ENCODE measurements around the gene ALDH1L2.

ALDH1L2 gene

DNA sequence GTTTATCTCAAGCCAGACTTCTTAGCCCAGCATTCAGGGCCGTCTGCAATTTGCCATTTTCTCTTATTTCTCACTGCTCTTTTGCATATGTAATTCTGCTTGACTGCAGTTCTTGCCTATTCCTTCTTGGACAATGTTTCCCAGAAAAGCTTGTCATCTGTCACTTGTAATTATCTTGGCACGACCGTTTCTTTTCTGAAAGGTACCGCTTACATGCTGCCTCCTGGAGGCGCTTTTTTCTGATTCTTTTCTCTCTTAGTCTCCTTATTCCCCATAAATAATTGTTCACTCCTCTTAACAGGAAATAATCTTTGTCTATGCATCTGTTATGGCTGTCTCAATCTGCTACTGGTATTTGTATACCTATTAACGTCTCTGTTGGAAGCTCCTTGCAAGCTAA, 1.2 kb upstream of the ALDH1L2 start:
- intact Hi-C loops (cut with DNase I) = no loop called here
- DNase-seq = no peak

DNA sequence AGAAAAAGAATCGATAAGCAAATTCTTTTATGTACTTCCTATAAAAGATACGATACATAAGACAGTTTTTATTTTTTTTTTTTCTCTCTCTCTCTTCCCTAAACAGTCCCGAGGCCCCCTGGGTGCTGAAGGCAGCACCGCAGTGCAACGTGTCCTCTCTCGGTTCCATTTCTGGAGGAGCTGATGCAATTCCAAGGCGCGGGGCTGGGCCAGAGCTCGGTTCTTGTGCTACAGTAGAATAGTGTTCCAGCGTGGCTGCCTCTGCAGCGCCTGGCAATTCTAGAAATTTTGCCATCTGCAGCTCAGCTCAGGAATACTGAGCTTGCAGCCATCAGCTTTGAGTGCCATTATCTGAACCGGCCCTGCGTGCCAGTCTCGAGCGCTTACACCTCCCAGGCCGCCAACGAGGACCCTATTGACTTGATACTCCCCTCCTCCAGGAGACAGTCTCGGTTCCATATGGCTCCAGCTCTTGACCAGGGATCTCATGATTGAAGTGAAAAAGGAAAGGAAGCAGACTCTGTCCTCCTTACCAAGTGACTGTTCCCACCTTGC, 630 bp downstream of the ALDH1L2 start:
- peak; percentile 40 to 96 (median 70) for DNase-seq
- intact Hi-C loops (cut with DNase I) = no loop called here

- no peak for DNase-seq
- intact Hi-C loops (cut with DNase I) = no loop called here
Measured at GRCh38 chr12:105083031-105083430, 1.2 kb downstream of the ALDH1L2 start.

DNA sequence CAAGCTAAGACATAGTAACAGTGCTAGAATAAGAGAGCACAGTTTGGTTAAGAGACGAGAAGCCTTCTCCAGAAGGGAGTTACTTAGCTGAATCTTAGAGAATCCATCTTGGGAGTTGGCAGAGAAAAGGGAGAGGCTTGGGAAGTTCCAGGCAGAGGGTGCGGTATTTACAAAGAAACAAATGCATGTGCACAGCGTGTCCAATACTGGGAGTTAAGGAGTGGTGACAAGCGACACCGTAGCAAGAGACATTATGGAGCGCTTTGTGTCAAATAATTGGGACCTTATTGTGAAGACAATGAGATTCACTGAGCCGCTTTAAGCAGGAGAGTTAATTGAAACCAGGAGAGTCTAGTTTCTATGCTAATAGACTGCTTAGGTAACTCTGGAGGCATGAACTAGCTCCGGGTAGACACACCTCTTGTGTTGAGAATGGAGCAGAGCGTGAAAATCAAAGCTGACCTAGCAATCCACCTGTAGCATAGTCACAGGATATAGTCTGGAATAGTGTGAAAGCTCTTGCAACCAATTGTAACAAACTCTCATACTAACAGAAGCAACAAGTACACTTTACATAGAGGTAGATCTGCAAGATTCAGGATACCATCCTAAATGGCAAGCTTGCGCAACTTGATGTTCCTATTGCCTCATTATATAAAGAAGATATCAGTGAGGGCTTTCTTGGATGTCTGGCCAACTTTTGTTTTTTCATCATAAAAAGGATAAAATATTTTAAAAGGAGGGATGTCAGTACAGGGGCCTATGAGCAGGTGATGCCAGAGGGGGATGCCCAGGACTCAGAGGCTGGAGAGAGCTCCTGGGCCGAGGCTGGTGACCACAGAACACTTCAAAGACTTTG, 5.3 kb downstream of the ALDH1L2 start:
- DNase-seq = no peak
- intact Hi-C loops (cut with DNase I) = no loop called here

GRCh38 chr12:105077435-105077834, 6.8 kb downstream of the ALDH1L2 start:
- intact Hi-C loops (cut with DNase I) = no loop called here
- DNase-seq = no peak

- intact Hi-C loops (cut with DNase I) = no loop called here
Measured at GRCh38 chr12:105076913-105077312, 7.3 kb downstream of the ALDH1L2 start.

DNA sequence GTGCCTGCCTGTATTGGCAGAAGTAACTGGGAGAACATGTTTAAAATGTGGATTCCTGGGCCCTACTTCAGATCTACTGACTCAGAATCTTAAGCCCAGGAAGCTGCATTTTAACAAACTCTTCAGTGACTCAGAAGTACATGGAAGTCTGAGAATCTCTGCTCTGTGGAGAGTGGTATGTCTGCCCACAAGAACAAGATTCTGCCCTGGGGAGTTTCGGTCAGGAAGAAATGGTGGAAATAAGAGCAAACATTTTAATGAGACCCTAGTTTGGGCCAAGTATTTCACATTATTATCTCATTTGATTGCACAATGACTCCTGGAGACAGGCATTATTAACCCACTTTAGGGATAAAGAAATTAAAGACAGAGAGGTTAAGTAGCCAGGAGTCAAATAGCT, 8.2 kb downstream of the ALDH1L2 start:
- DNase-seq = no peak

More at GRCh38 chr12:105076913-105077312, 7.3 kb downstream of the ALDH1L2 start:
- no peak for DNase-seq

DNA sequence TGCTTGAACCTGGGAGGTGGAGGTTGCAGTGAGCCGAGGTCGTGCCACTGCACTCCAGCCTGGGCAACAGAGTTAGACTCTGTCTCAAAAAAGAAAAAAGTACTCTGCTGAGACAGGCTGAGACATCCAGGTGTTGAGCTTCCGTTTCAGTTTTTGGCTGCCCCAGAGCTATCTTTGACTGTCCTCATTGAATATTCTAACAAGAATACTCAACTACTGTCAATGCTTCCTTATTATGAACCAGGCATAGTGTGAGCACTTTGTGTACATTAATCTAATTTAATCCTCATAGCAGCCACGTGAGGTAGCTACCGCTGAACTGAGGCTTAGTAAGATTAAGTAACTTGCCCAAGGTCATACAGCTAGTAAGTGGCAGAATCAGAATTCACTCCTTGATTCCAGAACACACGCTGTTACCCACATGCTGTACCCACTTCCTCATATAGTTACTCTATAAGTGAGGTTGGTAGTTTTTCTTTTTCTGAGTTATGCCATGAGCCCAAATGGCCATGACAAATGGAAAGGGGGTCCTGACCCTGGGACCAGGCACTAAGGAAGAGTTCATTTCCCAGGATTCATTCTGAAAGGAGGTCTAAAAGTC, 11.3 kb downstream of the ALDH1L2 start:
- intact Hi-C loops (cut with DNase I) = no loop called here

More for the DNA sequence above, 8.2 kb downstream of the ALDH1L2 start:
- intact Hi-C loops (cut with DNase I) = no loop called here

DNA sequence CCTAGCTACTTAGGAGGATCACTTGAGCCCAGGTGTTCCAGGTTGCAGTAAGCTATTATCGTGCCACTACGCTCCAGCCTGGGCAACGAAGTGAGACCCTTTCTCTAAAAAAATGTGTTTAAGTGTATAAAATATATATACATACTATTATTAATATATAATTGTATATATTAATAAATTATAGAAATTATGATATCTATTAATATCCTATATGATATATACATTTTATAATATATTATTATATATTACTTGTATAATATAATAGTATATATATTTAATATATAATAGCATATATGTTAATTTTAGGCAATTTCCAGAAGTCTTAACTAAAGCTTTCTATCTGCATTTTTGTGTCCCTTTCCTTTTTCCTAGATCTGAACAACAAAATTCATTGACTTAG, 12.3 kb downstream of the ALDH1L2 start:
- DNase-seq = no peak

More for the DNA sequence above, 11.3 kb downstream of the ALDH1L2 start:
- DNase-seq = no peak

GRCh38 chr12:105069936-105070702, 14.1 kb downstream of the ALDH1L2 start:
- intact Hi-C loops (cut with DNase I) = no loop called here

More for the DNA sequence above, 12.3 kb downstream of the ALDH1L2 start:
- intact Hi-C loops (cut with DNase I) = no loop called here

GRCh38 chr12:105067511-105068031, 16.7 kb downstream of the ALDH1L2 start:
- intact Hi-C loops (cut with DNase I) = no loop called here
- DNase-seq = peak in 3 of 10 donors; percentile 10 to 79 (median 73)

More at GRCh38 chr12:105069936-105070702, 14.1 kb downstream of the ALDH1L2 start:
- DNase-seq = no peak

- intact Hi-C loops (cut with DNase I) = no loop called here
- DNase-seq = peak in 1 of 10 donors; percentile 46
Measured at GRCh38 chr12:105064564-105065178, 19.6 kb downstream of the ALDH1L2 start.

GRCh38 chr12:105060715-105061378, 23.4 kb downstream of the ALDH1L2 start:
- intact Hi-C loops (cut with DNase I) = no loop called here
- DNase-seq = no peak

- intact Hi-C loops (cut with DNase I) = no loop called here
Measured at GRCh38 chr12:105057174-105057573, 27.1 kb downstream of the ALDH1L2 start.

GRCh38 chr12:105053116-105053572, 31.1 kb downstream of the ALDH1L2 start:
- DNase-seq = peak; percentile 20 to 93 (median 74)
- intact Hi-C loops (cut with DNase I) = loop anchor here (1.0 kb wide), 1 partner anchor 672 kb away; no protein-coding TSS in a partner anchor

More at GRCh38 chr12:105057174-105057573, 27.1 kb downstream of the ALDH1L2 start:
- DNase-seq = no peak

- intact Hi-C loops (cut with DNase I) = no loop called here
- no peak for DNase-seq
Measured at GRCh38 chr12:105051981-105052380, 32.3 kb downstream of the ALDH1L2 start.

DNA sequence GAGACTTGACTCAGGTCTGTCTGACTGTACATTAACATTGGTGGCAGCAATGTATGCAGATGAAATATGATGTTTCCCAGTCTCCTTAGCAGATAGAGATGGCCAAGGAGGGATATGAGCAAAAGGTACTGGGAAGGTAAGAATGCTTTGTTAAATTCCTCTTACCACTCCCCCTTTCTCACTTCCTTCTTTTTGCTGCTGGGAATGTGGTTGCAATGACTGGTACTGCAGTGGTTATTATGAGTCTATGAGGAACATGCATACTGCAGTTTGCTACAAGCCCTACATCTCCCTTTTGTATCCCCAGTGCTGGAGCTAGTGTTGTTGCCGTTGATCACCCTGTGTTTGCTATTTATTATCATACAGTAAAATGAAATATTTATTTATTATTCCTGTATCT, 35.9 kb downstream of the ALDH1L2 start:
- no peak for DNase-seq
- intact Hi-C loops (cut with DNase I) = no loop called here

DNA sequence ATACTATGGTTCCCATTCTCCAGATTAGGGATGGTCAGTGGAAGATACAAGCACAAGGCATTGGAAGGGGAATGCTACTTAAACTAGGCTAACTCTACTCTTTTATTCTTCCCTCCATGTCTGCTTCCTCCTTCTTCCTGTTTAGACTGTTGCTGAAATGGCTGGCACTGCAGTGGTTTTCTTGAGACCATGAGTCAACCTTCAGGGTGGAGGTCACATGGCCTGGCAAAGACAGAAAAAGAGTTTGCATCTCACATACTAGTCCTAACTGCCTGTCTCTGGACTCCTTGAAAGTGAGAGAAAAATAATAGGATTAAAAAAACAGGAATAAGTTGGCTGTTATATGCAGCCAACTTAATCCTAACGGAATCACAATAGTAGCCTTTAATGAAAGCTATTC, 37.0 kb downstream of the ALDH1L2 start:
- intact Hi-C loops (cut with DNase I) = no loop called here
- no peak for DNase-seq

DNA sequence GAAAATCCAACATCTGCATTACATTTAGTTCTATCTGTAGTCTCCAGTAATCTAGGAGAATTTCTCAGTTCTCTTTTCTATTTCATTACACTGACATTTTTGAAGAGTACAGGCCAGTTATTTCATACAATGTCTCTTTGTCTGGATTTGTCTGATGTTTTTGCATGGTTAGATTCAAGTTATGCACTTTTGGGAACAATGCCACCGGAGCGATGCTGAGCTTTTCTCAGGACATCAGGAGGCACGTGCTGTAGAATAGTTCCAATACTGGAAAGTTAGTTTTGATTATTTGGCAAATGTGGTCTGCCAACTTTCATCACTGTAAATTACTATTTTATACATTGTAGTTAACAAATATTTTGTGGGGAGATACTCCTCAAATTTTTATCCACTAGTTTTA, 43.1 kb downstream of the ALDH1L2 start:
- no peak for DNase-seq
- intact Hi-C loops (cut with DNase I) = no loop called here
